AG08396 (cell line): ENCODE results near the gene MRPS7.
"Not testable (repeated sequence)": the region's sequence is repeated elsewhere in the genome, so short reads cannot be mapped to it uniquely, and the experiment has no call there.

Experiments used
- DNase-seq: peaks from one replicate; pipeline ENCODE4 v3.0.0; 2012; ENCODE audit warnings: low spot score, mixed read lengths

Gene MRPS7

DNA sequence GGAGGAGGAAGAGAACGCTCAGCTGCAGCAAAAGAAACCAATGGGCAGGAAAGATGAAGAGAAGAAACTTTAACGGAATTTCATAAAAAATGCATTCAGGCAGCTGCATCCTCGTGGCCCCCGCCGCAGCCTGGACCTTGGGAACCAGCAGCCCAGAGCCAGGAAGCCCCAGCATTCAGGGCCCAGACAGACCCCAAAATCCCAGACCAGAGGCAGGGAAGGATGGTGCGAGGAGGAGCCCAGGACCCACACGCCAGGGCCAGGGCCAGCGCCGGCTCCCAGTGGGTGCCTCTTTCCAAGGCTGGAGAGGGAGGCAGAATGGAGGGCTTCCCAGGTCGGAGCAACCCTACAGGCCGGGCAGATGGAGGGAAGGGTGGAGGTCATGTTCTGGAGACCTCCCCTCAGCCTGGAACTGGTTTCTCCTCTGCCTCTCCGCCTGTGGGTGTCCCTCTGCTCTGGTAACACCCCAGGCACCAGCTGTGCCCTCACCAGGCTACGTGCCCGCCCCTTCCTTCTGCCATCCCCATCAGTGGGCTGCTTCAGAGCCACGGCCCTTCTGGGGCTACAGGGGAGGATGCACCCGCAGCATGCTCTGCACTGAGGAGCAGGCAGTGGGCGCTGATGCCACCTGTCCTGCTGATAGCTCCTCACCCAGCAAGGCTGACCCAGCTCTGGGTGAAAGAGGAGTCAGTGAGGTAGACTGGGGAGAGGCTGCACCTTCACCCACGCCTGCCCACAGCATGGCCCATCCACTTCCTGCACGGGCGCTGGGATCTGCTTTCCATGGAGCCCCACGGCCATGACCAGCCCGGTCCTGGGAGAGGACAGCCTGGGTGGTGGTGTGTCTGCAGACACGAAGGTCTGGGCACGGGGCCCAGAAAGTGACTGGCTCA is 10.5 kb downstream of the MRPS7 start:
- peak; percentile 83 for DNase-seq

DNA sequence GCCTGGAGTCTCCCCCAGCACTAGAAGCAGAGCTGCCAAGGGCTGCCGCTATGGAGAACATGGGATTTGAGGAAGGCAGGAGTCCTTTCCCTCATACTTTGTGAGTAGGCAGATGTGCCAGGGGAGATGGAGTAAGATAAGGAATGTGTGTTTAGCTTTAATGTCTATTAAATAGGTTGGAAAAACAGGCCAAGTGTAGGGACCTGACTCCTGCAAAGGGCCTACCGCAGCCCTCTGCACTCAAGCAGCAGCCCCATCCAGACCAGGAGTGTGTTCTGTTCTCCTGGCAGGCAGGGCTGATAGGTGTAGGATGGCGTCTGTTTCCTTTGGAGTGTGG is 11.1 kb downstream of the MRPS7 start:
- DNase-seq, result no peak

- DNase-seq, result peak; percentile 73
Observed at GRCh38 chr17:75273977-75274708, 12.5 kb downstream of the MRPS7 start.

DNA sequence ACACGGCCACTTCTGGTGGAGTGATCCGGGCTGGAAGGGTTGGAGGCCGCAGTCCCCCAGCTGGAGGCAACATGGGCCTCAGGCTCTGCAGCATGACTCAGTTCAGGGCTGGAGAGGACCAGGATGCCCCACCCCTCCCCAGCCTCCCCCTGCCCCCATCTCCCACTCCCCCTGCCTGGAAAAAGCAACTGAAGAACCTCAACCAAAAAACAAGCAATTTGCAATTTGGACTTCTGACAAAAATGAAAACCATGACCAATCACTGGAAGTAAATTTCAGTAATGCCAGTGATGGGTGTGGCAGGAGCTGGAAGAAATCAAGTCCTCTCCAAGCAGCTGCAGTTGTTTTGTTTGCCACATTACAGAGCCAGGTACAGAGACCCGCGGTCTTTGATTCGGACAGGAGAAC is 16.0 kb downstream of the MRPS7 start:
- DNase-seq, result peak; percentile 64

- not testable (repeated sequence) for DNase-seq
Observed at GRCh38 chr17:75280189-75280588, 18.5 kb downstream of the MRPS7 start.

GRCh38 chr17:75285123-75285522 is 23.4 kb downstream of the MRPS7 start:
- DNase-seq, result no peak

DNA sequence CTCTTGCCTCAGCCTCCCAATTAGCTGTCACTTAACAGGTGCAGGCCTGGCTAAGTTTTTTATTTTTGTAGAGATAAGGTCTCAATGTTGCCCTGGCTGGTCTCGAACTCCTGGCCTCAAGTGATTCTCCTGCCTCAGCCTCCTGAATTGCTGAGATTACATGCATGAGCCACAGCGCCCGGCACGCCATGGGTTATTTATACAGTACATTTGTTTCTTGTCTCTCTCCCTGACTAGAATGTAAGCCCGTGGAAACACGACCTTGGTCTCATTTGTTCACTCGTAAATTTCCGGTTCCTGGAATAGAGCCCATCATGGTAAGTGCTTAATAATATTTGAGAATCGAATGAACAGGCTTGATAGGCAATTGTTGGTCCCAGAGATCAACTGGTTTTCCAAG is 25.5 kb downstream of the MRPS7 start:
- no peak for DNase-seq

GRCh38 chr17:75288359-75288758 is 26.7 kb downstream of the MRPS7 start:
- DNase-seq, result no peak

DNA sequence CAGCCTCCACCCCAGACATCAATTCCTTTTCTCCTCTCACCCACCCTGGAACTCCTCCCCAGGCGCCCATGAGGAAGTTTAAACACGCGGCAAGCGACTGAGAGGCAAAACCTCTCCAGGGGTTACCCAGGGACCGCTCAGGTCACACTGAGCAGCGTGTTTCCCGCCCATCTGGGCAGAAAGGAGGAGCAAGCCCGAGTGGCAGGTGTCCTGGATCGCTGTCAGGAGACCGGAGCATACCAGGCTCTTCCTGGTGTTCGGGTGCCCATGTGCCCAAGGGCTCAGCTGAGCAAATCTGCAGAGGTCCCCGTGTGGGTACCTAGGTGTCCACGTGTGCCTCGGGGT is 27.1 kb downstream of the MRPS7 start:
- no peak for DNase-seq

DNA sequence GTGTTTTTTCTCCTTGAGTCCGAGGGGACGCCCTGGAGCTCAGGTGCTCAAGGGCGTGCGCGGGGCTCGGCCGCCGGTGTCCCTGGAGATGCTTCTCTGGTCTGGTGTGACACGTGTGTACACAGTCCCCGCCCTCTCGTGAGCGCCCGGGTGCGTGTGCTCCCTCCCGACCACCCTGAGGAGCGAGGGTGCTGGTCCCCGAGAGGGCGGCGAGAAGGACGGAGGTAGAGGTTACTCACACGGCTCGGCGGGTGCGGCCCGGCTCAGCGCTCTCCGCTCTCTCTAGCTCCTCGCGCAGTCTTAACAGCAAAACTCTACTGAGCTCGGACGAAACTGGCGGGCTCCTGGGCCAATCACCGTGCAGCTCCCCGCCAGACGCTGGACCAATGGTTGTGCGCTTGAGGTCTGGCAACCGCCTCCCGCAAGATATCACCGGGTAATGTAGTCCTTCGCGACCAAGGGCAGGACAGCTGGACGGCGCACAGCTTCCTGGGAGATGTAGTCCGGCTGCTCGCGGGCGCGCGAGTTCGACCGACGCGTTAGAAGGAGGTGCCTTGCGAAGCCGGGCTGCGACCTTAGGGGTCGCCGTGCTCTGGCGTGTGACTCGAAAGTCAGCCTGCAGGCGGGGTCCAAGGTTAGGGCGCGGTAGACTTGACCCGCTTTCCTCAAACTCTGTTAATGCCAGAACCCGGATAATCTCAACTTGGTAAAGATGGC is 27.6 kb downstream of the MRPS7 start, which contains the start of gene SLC25A19:
TSS of gene SLC25A19 (minus strand) at position 319 of the 717 bp plus-strand sequence. CDS start 2,669 bp downstream, outside the sequence.
- DNase-seq, result peak; percentile 99

- DNase-seq, result no peak
Observed at GRCh38 chr17:75289832-75290337, 28.2 kb downstream of the MRPS7 start.

DNA sequence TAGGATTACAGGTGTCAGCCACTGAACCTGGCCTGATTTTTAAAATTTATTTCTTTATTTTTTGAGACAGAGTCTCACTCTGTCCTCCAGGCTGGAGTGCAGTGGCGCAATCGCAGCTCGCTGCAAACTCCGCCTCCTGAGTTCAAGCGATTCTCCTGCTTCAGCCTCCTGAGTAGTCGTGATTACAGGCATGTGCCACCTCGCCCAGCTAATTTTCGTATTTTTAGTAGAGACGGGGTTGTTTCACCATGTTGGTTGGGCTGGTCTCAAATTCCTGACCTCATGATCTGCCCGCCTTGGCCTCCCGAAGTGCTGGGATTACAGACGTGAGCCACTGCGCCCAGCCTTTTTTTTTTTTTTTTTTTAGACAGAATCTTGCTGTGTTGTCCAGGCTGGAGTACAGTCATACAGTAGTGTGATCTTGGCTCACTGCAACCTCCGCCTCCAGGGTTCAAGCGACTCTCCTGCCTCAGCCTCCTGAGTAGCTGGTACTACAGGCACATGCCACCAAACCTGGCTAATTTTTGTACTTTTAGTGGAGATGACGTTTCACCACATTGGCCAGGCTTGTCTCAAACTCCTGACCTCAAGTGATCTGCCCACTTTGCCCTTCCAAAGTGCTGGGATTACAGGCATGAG is 31.2 kb downstream of the MRPS7 start:
- not testable (repeated sequence) for DNase-seq

DNA sequence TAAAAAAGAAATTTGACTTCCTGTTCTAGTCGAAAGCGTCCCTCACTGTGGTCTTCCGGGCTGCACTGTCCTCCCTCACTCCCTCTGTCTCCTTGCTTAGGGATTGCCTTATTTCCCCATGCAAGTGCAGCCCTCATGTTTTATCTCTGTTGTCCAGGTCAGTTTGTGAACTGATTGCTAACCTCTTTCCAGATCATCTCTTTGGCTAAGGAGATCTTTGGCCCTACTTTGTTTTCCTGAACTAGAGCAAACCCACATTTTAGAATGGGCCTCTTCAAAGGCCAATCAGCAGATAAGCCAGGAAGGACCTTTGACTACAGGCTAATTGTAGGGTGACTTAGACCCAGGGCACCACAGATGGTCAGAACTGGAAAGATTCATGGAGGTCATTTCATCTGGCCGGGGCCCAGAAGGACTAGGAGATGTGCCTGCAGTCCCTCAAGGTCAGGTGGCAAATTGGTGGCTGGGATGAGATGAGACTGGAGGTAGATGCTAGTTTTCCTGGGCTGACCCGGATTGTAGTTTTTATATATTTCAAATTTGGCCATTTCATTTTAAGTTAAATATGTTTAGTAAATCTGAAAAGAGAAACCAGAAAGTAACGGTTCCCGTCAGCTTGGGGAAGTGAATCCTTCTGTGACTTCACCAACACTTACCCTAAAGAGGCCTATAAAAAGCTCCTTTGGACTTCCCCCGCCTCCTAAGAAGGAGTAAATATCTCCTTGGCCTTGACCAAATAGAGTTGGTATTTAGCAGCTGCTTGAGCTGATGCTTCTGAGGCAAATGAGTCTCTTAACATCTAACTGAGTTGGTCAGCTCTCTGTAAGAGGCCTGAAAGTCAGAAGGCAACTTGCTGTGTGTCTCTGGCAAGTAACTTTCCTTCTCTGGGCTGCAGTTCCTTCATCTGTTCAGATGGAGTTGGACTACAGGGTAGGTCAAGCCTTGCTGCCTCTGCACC is 33.8 kb downstream of the MRPS7 start:
- DNase-seq, result no peak

DNA sequence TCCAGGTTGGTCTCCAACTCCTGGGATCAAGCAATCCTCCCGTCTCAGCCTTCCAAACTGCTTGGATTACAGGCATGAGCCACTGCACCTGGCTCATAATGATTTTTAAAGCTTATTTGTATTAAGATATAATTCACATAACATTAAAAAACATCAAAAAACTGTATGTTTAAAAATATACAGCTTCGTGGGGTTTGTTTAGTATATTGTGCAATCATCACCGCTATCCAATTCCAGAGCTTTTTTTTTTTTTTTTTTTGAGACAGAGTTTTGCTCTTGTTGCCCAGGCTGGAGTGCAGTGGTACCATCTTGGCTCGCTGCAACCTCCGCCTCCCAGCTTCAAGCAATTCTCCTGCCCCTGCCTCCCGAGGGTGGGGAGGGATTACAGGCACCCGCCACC is 38.6 kb downstream of the MRPS7 start:
- DNase-seq, result no peak

- no peak for DNase-seq
Observed at GRCh38 chr17:75301049-75301448, 39.4 kb downstream of the MRPS7 start.

GRCh38 chr17:75301502-75302206 is 40.0 kb downstream of the MRPS7 start:
- DNase-seq, result no peak

DNA sequence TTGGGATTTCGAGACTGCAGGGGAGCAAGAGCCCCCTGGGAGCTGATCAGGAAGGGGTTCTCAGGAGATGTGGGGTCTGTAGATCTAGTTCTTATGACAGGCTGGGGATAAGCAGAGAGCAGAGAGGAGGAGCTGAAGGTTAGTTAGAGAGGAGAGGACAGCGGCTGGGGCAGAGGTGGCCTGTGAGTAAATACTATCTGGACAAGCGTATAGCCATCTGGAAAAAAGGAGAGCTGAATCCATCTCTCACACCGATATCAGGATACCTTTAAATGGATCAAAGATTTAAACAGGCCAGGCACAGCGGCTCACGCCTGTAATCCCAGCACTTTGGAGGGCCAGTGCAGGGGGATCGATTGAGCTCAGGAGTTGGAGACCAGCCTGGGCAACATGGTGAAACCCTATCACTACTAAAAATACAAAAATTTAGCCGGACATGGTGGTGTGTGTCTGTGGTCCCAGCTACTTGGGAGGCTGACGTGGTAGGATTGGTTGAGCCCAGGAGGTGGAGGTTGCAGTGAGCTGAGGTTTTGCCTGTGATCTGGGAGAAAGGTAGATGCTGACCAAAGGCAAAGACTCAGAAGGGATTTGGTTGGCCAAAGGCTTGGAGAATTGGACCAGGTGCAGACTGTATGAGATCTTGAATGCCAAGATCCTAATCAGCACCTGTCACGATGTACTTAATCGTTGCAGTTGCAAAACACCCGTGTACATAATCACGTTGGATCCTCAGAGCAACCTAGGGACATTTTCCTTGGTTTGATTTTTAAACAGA is 46.5 kb downstream of the MRPS7 start:
- no peak for DNase-seq

DNA sequence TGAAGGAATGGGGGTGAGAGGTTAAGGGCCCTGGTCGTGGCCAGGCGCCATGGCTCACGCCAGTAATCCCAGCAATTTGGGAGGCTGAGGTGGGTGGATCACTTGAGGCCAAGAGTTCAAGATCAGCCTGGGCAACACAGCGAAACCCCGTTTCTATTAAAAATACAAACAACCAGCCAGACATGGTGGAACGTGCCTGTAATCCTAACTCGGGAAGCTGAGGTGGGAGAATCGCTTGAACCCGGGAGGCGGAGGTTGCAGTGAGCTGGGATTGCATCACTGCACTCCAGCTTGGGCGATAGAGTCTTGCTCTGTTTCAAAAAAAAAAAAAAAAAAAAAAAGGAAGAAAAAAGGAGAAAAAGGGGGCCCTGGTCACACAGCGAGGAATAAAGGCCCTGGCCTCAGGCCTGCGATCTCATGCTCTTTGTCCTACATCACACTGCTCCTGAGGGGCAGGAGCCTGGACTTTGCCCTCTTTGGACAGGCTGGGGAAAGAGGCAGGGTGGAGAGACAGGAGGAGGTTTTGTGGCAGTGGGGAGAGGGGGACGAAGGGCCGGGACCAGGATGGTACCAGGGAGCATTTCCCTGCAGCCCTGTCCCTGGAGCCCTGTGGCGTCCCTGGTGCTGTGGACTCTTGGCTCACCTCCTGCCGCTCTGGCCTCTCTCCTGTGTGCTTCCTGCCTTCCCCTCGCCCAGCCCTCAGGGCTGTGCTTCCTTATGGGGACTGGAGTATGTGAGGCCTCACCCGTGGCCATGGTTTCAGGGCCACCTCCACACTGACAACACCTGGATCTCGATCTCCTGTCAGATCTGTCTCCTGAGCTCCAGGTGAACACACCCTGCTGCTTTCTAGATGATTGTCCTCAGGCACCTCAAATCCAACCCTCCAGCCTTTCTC is 47.3 kb downstream of the MRPS7 start:
- no peak for DNase-seq
